ENCODE measurements around the gene MEI1.

GRCh38 chr22:41650821-41651220, 48.5 kb upstream of the MEI1 start:
- TF ChIP-seq, protein P1, sequence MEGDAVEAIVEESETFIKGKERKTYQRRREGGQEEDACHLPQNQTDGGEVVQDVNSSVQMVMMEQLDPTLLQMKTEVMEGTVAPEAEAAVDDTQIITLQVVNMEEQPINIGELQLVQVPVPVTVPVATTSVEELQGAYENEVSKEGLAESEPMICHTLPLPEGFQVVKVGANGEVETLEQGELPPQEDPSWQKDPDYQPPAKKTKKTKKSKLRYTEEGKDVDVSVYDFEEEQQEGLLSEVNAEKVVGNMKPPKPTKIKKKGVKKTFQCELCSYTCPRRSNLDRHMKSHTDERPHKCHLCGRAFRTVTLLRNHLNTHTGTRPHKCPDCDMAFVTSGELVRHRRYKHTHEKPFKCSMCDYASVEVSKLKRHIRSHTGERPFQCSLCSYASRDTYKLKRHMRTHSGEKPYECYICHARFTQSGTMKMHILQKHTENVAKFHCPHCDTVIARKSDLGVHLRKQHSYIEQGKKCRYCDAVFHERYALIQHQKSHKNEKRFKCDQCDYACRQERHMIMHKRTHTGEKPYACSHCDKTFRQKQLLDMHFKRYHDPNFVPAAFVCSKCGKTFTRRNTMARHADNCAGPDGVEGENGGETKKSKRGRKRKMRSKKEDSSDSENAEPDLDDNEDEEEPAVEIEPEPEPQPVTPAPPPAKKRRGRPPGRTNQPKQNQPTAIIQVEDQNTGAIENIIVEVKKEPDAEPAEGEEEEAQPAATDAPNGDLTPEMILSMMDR (IDR thresholded peaks at IDR 0.05; ENCODE audit: low read depth, low read length, poor library complexity, severe bottlenecking) = no peak
- TF ChIP-seq EZH2phosphoT487 (IDR thresholded peaks at IDR 0.05; ENCODE audit: borderline replicate concordance, low read length) = no peak

Data from DOHH2 (cell line).